PFSK-1 (cell line): ENCODE data around the gene MAML2.

ENCODE experiments used
- FOXP2 ChIP-seq: optimal IDR thresholded peaks from 2 replicates; pipeline ENCODE3; 2011; ENCODE audit warnings: borderline replicate concordance, control low read depth, inconsistent platforms; ENCODE audit not compliant: insufficient read depth; ENCODE audit errors: extremely low read length, extremely low read depth
- POLR2AphosphoS5 ChIP-seq: IDR thresholded peaks from 2 replicates; pipeline ENCODE4 v1.6.1; 2012; ENCODE audit warnings: low read depth, mild to moderate bottlenecking, control low read depth, low read length, moderate library complexity
- SIN3A ChIP-seq: IDR thresholded peaks from 2 replicates; pipeline ENCODE4 v1.6.1; 2012; ENCODE audit warnings: mild to moderate bottlenecking, low read length, moderate library complexity, borderline replicate concordance; ENCODE audit not compliant: insufficient read depth
- TAF1 ChIP-seq: IDR thresholded peaks from 2 replicates; pipeline ENCODE4 v1.6.1; 2012; ENCODE audit warnings: low read length, control low read depth, borderline replicate concordance; ENCODE audit not compliant: insufficient read depth
- TF ChIP-seq, protein P1 (sequence below), 2 experiments: IDR thresholded peaks; 2 replicates each; pipeline versions ENCODE4 v1.6.1 to v1.8.0; 2011 to 2012; ENCODE audit warnings: low read depth in 2 of 2, low read length in 2 of 2, control low read depth in 1 of 2, inconsistent platforms in 1 of 2, mild to moderate bottlenecking in 1 of 2, moderate library complexity in 1 of 2; ENCODE audit not compliant: insufficient read depth in 1 of 2

Gene MAML2

DNA sequence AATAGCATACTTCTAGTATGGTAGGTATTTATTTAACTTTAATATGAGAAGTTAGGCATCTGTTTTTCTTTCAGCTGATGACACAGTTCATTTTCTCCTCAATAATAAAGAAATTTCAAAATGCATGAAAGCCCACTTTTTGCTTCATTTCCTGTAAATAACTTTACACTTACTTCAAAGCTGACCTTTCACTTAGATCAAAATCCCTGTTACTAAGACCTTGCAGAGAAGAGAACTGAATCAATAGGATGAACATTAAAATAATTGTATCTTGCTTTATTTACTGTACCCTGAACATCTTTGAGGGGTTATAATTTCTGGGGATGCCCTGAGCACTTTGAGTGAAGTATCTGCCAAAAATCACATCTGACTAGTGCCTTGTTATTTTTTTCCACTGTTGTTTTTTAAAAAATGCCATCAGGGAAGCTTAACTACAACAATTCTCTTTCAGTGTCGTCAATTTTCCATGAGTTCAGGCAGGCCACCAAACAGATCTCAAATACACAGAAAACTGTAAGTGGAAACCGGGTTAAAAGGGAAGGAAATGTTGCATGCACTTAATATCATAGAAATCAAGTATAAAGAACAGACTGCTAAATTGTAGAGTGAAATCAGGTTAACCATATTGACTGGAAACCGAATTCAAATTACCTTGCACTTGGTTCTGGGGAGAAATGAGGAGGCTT, 206.2 kb downstream of the MAML2 start:
- TF ChIP-seq FOXP2 (no peak), SIN3A (no peak), POLR2AphosphoS5 (no peak)
- TF ChIP-seq, protein P1, sequence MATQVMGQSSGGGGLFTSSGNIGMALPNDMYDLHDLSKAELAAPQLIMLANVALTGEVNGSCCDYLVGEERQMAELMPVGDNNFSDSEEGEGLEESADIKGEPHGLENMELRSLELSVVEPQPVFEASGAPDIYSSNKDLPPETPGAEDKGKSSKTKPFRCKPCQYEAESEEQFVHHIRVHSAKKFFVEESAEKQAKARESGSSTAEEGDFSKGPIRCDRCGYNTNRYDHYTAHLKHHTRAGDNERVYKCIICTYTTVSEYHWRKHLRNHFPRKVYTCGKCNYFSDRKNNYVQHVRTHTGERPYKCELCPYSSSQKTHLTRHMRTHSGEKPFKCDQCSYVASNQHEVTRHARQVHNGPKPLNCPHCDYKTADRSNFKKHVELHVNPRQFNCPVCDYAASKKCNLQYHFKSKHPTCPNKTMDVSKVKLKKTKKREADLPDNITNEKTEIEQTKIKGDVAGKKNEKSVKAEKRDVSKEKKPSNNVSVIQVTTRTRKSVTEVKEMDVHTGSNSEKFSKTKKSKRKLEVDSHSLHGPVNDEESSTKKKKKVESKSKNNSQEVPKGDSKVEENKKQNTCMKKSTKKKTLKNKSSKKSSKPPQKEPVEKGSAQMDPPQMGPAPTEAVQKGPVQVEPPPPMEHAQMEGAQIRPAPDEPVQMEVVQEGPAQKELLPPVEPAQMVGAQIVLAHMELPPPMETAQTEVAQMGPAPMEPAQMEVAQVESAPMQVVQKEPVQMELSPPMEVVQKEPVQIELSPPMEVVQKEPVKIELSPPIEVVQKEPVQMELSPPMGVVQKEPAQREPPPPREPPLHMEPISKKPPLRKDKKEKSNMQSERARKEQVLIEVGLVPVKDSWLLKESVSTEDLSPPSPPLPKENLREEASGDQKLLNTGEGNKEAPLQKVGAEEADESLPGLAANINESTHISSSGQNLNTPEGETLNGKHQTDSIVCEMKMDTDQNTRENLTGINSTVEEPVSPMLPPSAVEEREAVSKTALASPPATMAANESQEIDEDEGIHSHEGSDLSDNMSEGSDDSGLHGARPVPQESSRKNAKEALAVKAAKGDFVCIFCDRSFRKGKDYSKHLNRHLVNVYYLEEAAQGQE (IDR thresholded peaks at IDR 0.05; ENCODE audit: insufficient read depth in 1 of 2, low read depth in 2 of 2, low read length in 2 of 2) = no peak

DNA sequence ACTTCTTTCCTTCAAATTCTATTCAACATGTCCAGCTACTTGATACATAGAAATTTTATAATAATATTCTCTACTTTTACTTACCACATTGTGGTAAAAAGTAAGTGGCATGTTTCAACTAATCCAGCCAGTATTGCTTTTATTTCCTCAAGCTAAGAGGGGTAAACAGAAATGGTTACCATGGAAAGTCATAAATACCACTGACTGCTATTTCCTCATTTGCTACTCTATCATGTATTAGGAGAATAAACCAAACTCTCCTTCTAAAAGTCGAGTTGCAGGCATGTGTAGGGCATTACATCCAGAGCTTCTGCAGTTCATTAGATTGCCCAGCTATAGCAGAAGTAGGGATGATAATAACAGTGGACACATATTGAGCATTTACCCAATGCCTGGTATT, 208.4 kb downstream of the MAML2 start:
- TF ChIP-seq POLR2AphosphoS5 (no peak), TAF1 (no peak), FOXP2 (no peak), SIN3A (no peak)
- TF ChIP-seq, protein P1 (IDR thresholded peaks at IDR 0.05; ENCODE audit: insufficient read depth in 1 of 2, low read depth in 2 of 2, low read length in 2 of 2) = no peak

DNA sequence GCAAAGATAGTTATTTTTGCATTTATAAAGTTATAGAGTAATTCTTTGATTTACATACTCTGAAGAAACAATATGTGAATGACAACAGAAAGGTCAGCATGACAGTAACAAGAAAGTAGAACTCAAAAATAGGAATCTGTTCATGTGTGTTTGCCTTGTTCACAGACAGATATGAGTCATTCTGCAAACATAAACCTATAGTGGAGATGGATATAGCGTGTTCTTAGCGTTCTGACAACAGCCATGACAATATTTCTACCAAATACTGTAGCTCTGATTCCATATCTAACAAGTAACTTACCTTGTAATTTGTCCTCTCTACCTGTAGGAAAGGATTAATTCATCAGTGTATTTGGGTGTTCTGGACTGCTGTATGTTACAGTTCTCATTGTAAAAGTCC, 210.6 kb downstream of the MAML2 start:
- TF ChIP-seq TAF1 (no peak), POLR2AphosphoS5 (no peak), SIN3A (no peak), FOXP2 (no peak)
- TF ChIP-seq, protein P1 (IDR thresholded peaks at IDR 0.05; ENCODE audit: insufficient read depth in 1 of 2, low read depth in 2 of 2, low read length in 2 of 2) = no peak

DNA sequence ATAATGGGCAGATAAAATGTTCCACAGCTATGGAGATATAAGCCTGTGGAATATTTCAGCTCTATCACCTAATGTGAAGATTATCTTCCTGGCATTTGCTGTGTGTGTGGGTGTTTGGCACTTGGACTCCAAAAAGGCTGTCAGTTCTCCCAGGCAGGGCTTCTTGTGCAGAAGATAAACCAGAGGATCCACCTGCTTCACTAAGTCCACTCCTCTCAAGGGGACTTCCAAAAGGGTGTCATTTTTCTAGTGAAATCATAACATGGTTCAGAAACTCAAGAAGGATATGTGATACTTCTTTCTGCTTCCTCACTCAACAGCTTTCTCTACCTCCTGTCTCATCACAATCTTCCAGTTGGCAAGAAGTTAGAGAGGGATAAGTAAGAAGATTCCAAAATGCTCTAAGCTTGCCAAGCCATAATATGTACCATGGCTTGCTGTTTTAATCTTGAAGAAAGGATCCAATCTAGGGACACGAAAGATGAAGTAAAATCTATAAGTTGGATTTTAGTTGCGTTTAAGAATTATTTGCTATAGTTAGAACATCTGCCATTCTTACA, 212.9 kb downstream of the MAML2 start:
- TF ChIP-seq SIN3A = no peak
- TF ChIP-seq TAF1 = no peak

DNA sequence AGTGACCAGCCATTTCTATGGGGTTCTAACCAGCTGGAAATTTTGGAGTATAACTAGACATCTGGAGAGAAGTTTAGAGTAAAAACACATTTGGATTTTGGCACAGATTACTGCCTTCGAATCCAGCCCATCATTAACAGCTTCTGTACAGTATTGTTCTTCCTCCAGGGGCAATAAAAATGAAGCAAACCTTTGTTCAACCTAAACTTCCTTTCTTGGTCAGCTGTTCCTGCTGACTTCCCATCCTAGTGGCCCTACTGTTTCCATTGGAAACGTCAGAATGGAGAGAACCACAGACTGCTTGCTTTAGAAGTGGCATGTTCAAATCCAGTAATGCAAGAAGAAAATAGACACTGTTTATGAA, 215.4 kb downstream of the MAML2 start:
- TF ChIP-seq POLR2AphosphoS5 (no peak), TAF1 (no peak), SIN3A (no peak), FOXP2 (no peak)
- TF ChIP-seq, protein P1 (IDR thresholded peaks at IDR 0.05; ENCODE audit: insufficient read depth in 1 of 2, low read depth in 2 of 2, low read length in 2 of 2) = no peak
